OCI-M1 (cell line): ENCODE measurements around the gene TEX48.
A peak's percentile ranks its signal among the peaks of the same experiment; 100 is the strongest.

Experiments used
- DNase-seq: peaks from one replicate; lab custom pipeline; 2025; lab: John Stamatoyannopoulos, UW

TEX48 gene

DNA sequence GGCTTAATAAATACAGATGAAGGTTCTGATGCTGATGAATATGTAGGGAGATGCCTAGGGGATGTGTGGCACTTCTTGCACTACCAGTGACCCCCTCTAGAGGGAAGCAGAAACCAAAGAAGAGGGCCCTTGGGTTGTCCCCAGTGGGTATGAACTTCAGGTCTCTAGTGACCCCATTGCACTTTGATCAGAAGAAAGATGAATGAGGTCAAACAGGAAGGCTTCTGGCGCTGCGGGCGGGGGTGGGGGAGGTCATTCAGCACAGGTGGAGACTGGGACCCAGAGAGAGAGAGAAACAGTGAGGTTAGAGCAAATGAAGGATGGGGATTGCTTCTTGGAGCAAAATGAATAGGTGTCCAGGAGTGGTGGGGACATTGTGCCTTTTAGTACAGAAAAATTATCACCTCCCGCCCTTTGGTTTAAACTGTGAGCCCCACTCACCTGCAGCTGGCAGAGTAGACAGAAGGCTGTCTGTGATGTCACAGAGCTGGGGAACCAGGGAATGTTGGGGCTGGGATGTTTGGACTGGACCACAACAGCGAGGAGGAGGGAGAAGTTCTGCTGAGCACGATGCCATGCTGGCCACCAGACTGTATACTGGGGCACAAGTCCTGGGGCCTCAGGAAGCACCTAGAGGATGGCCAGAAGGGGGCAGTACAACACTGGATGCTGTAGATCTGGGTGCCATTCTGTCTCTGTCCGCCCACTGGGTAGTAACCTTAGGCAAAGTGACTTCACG is at the start of gene TEX48:
Gene TEX48 (minus strand): TSS at position 599 of the 739 bp plus-strand sequence. CDS start 10,469 bp downstream, outside the sequence.
- peak; percentile 62 for DNase-seq

DNA sequence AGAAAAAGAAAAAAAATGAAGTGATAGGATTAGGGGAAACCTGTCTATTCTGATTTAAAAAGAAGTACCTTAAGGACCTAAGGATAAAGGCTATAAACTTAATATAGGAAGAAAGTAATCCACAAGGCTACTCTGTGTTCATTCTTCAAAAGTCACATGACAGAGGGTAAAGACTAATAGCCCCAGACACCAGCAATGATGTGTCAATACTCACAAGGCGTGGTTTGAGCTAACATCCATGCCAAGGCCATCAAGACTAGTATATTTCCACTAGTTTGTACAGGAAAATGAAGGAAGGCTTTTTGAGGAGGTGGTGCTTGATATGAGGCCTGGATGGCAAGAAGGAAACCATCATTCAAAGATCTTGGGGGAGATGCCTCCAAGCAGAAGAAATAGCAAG is 49.7 kb upstream of the TEX48 start:
- no peak for DNase-seq

- no peak for DNase-seq
Measured at GRCh38 chr9:114729706-114730105, 47.7 kb upstream of the TEX48 start.

DNA sequence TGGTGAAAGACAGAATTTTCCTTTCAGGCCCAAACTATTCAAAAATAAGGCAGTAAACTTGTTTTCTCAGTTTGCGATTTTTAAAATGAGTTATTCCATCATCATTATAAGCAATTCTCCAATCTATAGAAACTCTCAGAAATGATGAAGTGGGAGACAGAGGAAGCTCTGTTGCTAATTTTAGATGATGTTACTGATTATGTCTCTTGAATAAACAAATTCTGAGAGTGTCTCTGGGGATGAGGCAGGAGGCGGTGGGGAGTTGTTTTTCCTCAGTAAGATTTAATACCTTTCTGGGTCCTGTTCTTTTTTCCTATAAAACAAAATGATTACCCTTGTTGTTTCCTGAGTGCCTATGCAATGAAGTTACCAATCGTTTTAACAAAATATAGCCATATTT is 43.9 kb upstream of the TEX48 start:
- DNase-seq: no peak

DNA sequence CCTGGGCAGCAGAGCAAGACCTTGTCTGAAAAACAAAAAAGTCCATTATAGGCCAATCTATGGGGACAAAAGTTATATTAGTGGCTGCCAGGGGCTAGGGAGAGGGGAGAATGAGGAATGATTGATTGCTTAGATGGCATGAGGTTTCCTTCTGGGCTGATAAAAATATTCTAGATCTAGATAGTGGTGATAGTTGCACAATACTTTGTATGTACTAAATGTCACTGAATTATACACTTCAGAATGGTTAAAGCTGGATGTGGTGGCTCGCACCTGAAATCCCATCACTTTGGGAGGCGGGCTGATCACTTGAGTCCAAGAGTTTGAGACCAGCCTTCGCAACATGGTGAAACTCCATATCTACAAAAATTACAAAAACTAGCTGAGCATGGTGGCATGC is 42.8 kb upstream of the TEX48 start:
- DNase-seq: no peak

DNA sequence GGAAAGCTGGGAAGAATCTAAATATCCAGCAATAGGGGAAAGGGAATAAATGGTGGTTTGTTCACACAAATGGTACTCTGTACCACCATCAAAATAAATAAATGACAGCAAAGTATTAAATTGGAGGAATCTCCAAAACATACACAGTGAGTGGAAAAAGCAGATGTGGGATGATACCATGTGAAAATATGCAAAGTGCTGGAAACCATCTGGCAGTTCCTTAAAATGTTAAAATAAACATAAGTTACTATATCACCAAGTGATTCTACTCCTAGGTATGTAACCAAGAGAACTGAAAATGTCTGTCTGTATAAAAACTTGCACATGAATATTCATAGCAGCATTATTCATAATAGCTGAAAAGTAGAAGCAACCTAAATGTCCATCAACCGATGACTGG is 41.9 kb upstream of the TEX48 start:
- DNase-seq: no peak

GRCh38 chr9:114722937-114723620 is 41.1 kb upstream of the TEX48 start:
- no peak for DNase-seq

GRCh38 chr9:114722081-114722621 is 40.2 kb upstream of the TEX48 start:
- DNase-seq: no peak

DNA sequence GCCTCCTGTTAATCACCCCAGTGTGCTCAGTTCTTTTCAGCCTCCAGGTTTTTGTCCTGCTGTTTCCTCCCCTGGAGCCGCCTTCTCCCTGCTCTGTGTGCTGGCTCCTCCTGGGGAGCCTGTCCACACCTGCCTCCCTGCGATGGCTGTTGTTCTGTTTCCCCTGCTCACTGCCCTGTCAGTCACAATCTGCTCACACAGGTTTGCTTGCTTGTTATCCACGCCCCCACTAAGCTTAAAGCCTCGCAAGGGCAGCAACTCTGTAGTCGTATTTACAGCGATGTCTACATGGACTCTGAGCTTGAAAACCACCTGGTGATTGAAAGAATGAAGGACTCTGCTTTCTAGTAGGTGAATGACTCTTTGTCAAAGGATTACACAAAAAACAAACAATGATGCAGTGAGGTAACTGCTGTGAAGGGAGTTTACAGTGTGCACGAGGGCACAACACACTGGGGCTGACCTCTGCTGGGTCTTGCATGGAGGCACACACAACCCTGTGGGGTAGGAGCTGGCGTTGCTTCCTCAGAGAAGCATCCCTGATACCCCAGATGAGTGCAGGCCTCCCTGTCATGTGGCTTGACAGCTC is 39.6 kb upstream of the TEX48 start:
- no peak for DNase-seq

DNA sequence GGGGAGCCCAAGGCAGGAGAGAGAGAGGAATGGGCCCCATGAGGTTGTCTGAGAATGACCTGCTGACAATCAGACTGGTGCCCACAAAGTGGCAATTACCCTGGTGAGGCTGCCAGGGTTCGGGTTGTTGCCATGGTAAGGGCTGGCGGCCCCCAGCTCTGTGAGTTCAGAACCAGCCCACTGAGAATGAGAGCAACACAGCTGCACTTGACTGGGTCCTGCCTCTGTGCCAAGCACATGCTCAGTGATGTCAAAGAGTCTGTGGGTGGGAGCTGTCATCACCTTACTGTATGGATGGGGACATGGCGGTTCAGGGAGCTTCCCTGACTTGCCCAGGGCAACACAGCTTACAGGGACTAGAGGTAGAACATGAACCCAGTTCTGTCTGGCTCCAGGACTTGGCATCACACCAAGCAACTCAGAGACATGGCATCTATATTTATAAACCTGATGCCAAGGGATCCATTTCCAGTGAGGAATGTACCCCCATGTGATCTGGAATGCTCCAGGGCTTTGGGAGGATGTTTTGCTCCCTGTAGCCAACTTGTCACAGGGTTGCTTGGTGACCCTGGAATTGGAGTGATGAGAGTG is 38.2 kb upstream of the TEX48 start:
- DNase-seq: no peak

- no peak for DNase-seq
Measured at GRCh38 chr9:114719290-114719689, 37.3 kb upstream of the TEX48 start.

GRCh38 chr9:114718801-114719221 is 36.8 kb upstream of the TEX48 start:
- no peak for DNase-seq

- DNase-seq: no peak
Measured at GRCh38 chr9:114717908-114718486, 36.0 kb upstream of the TEX48 start.

DNA sequence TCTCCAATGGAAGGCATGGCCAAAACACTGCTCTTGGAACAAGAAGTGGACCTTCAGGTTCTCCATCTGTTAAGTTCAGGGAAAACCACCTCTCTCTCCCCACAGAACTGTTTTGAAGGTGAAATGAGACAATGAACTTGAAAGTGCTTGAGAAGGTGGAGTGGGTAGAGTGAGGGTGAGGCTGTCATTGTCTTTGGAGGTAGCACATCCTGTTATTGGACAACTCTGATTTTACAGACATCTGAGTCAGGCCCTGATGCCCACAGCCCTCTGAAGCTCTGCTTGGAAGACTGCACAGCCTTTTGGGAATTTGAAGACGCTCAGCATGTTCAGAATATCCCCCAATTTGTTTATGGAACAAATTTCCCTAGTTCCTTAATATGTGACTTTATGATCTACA is 27.6 kb upstream of the TEX48 start:
- no peak for DNase-seq

DNA sequence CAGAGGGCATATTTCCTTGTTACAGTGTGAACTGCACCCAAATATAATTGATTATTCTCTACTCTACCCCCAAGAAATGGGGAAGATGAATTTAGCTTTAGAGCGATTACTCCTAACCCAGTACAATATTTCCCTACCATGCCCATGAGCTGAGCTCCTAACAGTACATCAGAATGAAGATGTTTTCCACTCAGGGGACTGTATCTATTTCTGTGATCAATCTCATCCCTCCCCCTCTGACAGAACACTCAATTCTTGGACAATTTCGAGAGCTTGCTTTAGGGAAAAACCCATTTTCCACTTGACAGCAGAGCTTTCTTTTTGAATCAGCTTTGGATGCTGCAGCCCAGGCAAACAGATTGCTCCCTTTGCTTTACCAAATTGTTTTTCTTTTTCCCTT is 24.7 kb upstream of the TEX48 start:
- no peak for DNase-seq

DNA sequence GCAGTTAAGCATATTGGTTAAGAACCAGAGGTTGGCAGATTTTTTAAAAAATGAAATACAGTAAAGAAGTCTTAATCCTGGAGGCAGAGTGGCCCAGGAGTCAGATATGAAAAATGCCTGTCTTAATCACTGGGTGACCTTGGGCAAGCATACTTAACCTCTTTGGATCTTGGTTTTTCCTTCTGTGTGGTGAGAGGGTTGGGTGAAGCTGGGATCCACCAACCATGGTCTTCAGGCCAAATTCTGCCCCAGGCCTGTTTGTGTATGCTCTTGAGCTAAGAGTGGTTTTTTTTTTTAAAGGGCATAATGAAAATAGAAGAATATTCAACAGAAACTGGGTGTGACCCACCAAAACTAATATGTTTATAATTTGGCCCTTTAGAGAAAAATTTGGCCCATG is 20.0 kb upstream of the TEX48 start:
- no peak for DNase-seq

DNA sequence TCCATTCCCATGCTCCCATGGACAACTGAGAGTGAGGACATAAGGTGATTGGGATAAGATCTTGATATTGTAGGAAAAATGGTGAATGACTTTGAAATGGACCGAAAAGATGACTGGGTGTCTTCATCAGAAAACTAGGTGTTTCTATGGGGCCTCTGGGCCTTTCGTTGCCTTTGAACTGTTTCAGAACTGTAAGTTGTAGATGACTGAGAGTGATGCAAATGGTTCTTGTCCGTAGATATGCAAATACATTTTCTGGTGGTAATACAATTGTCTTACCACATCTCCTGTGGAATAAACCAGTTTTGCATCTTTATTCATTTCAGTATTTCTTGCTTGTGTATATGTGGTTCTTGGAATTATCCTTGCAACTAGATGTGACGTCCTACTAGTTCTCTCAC is 16.0 kb upstream of the TEX48 start:
- DNase-seq: no peak

- no peak for DNase-seq
Measured at GRCh38 chr9:114696814-114697544, 15.0 kb upstream of the TEX48 start.

DNA sequence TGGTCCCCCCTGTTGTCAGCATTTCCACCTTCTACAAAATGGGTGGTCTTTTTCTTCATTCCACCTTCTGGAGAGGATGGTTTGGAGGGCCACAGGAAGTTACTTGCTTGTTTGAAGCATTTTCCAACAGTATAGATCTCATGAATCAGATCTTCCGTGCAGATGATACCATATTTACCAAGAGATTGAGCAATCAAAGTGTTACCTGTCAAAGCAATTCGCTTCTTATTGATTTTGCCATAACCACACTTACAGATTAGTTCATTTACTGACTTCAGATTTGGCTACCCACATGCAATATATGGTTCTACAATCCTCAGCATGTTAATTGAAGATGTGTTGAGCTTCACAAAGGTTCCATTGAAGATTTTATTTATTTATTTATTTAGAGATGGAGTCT is 14.0 kb upstream of the TEX48 start:
- no peak for DNase-seq

DNA sequence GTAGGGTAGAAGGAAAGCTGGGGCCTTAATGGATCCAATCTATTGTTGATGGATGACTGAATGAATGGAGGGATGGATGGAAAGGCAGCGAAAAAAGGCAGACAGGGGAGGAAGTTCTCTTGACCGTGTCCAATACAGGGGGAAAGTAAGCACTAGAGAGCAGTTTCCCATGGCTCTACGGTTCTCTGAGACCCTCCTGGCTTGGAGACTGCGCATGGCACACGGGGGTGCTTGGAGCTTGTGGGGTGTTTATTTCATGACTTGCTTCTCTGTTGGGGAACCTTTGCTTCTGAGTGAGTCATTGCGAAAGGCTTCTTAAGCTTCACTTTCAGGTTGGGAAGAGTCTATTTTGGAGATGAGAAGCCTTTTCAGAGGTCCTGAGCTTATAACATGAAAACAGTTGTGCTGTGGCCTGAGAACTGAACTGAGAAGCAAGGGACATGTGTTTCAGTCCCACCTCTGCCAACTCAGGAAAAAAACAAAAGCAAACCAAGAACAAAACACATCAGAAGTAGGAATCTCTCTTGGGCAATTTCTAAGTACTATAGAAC is 12.8 kb upstream of the TEX48 start:
- DNase-seq: no peak

DNA sequence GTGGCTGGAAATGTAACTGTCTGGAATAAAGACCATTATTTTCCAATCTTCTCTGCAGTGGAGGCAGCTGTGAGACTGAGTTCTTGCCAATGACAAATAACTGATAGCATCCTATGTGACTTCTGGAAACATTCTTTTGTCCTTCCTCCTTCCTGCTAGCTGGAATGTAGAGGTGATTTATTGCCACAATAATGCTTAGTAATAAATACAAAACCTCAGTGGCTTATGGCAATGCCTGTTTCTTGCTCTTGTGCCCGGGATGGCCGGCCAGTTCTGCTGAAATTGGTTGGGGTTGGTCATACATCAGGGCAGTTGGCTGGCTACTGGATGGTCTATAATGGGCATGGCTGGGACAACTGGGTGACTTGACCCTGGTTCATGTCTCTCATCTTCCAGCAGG is 12.2 kb upstream of the TEX48 start:
- DNase-seq: no peak
